Stomach (tissue), 4 donors: ENCODE data around the gene P2RY13.
A peak's percentile ranks its signal among the peaks of the same experiment; 100 is the strongest.

ENCODE experiments used
- CTCF ChIP-seq, 7 experiments: fragments of 450-650 bp in 4 of 7; fragments of 200-600 bp in 3 of 7; sonication (generic) in 3 of 7; IDR thresholded peaks; one replicate each; pipeline ENCODE4 v1.5.1; 2016 to 2019; ENCODE audit warnings: antibody characterized with exemption in 7 of 7, control low read depth in 2 of 7, mild to moderate bottlenecking in 1 of 7
- EP300 ChIP-seq: sonication (generic); formaldehyde crosslinking; IDR thresholded peaks from one replicate; pipeline ENCODE4 v1.6.1; 2017; ENCODE audit warnings: antibody characterized with exemption
- POLR2A ChIP-seq, 4 donors: fragments of 450-650 bp; IDR thresholded peaks; one replicate each; pipeline ENCODE4 v1.6.1; 2016; ENCODE audit warnings: antibody characterized with exemption in 4 of 4, control low read depth in 2 of 4, mild to moderate bottlenecking in 1 of 4, moderate library complexity in 1 of 4
- POLR2AphosphoS5 ChIP-seq, 3 donors: sonication (generic); formaldehyde crosslinking; IDR thresholded peaks; one replicate each; pipeline ENCODE4 v1.6.1; 2016; ENCODE audit warnings: antibody characterized with exemption in 3 of 3

DNA sequence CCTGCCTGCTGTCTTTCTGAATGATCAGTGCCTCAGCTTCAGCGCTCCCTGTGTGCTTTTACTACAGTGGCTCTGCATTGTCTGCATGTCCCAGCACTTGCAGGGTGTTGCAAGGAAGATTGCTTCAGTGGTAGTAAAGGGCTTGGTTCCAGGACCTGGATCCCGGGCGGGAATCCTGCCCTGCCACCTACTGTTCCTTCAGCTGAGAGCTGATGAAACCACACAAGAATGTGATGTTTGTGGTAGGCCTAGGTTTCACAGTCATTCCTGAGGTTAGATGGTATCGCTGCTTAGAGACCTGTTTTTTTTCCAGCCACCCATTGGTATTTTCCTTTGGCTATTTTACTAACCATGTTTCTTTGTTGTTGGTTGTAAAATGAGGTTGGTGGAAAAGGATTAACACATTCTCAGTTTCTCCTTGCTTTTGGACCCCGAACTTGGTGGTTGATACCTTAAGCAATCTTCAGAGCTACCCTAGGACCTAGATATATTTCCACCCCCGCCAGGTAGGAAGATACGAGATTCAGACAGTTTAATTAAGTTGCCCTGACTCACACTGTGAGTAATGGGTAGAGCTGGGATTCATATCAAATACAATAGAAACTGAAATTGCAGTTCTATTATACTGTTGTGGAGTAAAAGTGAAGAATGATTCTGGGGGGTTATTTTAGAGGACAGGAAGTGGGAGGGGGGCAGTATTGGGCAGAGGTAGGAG, 24.1 kb downstream of the P2RY13 start:
- peak in 1 of 3 donors; percentile 61 for TF ChIP-seq POLR2AphosphoS5 (IDR thresholded peaks at IDR 0.05)
- TF ChIP-seq CTCF (IDR thresholded peaks at IDR 0.05), result peak in 1 of 7 experiments; percentile 4
- TF ChIP-seq POLR2A (IDR thresholded peaks at IDR 0.05), result no peak
- no peak for TF ChIP-seq EP300
